VCaP (cell line): Measurements from ENCODE around the gene IQCE.

ENCODE experiments used
- H3K27ac ChIP-seq: fragments of 450-650 bp; 2 replicates; pipeline ENCODE4 v1.5.1; 2017
- TF ChIP-seq, protein P1 (sequence below): fragments of 450-650 bp; conservative IDR thresholded peaks from 2 replicates; pipeline ENCODE4 v1.5.1; 2017; ENCODE audit warnings: mild to moderate bottlenecking, moderate library complexity

IQCE gene

DNA sequence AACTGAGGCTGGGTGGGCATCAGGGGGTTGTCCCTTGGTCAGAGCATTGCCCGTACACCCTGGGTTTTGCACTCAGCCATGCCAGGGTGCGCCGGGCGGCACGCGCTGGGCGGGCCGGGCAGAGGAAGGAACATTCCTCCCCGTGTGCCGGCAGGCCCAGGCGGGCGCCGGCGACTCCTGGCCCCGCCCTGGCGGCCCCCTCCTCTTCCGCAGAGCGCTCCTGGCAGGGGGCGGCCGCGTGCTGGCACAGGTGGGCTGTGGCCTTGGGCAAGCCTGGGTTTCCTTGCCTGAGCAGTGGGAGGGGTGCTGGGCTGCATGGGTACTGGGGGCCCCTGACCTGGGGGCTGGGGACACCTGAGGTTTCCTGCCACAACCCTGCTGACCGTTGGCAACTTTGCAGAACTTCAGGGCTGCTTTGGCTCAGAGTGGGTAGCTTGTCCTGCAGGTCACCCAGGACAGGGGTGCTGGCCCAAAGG, 35.3 kb upstream of the IQCE start:
- H3K27ac ChIP-seq, result no peak overlapping the region
- TF ChIP-seq, protein P1, sequence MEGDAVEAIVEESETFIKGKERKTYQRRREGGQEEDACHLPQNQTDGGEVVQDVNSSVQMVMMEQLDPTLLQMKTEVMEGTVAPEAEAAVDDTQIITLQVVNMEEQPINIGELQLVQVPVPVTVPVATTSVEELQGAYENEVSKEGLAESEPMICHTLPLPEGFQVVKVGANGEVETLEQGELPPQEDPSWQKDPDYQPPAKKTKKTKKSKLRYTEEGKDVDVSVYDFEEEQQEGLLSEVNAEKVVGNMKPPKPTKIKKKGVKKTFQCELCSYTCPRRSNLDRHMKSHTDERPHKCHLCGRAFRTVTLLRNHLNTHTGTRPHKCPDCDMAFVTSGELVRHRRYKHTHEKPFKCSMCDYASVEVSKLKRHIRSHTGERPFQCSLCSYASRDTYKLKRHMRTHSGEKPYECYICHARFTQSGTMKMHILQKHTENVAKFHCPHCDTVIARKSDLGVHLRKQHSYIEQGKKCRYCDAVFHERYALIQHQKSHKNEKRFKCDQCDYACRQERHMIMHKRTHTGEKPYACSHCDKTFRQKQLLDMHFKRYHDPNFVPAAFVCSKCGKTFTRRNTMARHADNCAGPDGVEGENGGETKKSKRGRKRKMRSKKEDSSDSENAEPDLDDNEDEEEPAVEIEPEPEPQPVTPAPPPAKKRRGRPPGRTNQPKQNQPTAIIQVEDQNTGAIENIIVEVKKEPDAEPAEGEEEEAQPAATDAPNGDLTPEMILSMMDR, result no peak

DNA sequence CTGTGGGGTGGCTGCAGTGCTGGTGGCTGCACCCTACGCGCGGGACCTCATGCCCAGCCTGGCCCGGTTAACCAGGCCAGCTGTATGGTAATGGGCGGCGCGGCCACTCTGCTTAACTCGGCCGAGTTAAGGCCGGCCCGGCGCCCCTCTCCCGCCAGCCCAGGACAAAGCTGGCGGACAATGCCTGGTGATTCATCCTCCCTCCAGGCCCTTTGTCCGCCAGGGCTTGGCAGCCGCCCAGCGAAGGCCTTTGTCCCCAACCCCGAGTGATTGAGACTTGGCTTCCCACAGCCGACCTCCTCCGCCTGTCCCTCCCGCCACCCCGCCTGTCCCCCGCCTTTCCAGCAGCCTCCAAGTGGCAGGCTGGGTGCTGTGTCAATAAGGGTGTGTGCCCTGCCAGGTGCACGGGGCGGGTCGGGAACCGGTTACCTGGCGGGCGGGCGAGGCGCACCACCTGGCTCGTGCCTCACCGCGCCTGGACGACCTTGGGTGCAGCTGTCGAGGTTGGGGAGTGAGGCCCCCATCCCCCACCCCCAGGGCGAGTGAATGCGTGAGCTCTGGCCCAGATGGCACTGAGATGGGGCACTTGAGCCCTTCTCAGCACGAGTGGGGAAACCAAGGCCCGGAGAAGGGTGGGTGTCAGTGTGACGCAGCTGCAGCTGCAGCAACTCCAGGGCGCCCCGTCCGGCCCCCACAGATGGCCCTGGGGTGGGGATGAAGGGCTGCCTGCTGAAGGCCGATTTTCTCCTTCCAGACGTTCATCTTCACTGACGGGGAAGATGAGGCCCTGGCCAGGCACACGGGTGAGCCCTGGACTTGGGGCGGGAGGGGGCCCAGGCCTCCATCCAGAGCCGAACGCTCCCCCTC, 34.6 kb upstream of the IQCE start:
- TF ChIP-seq, protein P1, result no peak
- H3K27ac ChIP-seq, result no peak overlapping the region

GRCh38 chr7:2524808-2525657, 33.7 kb upstream of the IQCE start:
- no peak overlapping the region for H3K27ac ChIP-seq
- TF ChIP-seq, protein P1, result no peak

- TF ChIP-seq, protein P1, result no peak
- no peak overlapping the region for H3K27ac ChIP-seq
Measured at GRCh38 chr7:2525658-2526630, 32.8 kb upstream of the IQCE start.

GRCh38 chr7:2526659-2527504, 31.9 kb upstream of the IQCE start:
- peak overlapping the region; percentile 38; the same call in 1 of the 2 replicates for H3K27ac ChIP-seq
- TF ChIP-seq, protein P1, result no peak
